SK-MEL-5 (cell line): ENCODE data around the gene S100A9. TPM values are rescaled to one million over a fixed set of nuclear protein-coding genes. Genes with fewer than 3 reads are reported as not detected.

ENCODE experiments used
- DNase-seq: peaks from one replicate; pipeline ENCODE4 v3.0.0-alpha.2; 2016; ENCODE audit warnings: low read depth, low spot score
- in situ Hi-C: cut with HindIII; loops from 2 replicates; pipeline ENCODE4 v1.10.0; 2016; ENCODE audit warnings: low sequenced_read_pairs, high pct_unique_total_duplicates, low pct_unique_long_range_greater_than_20kb
- total RNA-seq: library from RNA; depleted of rRNA; stranded (reverse); fragments of >200 nt; shearing (Covaris generic); gene quantifications from 2 replicates; pipeline ENCODE4 v1.2.3, GENCODE V29; 2014

The S100A9 gene
- total RNA-seq, 1 experiment from 2014 or later: not detected

DNA sequence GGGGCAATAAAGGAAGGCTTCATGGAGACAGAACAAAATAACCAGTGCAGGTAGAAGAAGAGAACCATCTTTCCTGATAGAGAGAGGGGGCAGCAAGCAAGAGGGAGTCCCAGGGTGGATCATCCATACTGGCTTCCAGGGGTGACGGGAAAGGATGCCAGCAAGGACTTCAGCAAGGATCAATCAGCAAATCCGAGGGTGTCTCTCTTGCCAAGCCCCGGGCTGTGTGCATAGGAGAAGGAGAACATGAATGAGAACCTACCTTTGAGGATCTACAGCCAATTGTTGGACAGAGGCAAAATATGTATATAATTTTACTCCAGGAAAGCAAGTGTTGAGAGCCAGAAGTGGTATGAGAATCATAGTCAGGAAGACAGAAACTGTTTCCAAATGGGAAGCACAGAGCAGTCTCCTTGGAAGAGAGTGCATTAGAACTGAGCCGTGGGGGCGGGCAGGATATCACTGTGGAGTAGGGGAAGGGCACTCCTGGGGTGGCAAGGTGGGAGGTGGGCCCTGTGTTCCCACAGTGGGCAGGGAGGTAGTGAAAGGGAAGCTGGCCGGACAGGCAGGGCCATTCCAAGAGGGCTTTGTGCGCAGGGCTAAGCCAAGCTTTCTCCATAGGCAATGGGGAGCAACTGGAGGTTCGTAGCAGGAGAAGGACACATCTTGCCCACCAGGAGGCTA is 1.1 kb upstream of the S100A9 start:
- in situ Hi-C loops: no loop called here
- no peak for DNase-seq

DNA sequence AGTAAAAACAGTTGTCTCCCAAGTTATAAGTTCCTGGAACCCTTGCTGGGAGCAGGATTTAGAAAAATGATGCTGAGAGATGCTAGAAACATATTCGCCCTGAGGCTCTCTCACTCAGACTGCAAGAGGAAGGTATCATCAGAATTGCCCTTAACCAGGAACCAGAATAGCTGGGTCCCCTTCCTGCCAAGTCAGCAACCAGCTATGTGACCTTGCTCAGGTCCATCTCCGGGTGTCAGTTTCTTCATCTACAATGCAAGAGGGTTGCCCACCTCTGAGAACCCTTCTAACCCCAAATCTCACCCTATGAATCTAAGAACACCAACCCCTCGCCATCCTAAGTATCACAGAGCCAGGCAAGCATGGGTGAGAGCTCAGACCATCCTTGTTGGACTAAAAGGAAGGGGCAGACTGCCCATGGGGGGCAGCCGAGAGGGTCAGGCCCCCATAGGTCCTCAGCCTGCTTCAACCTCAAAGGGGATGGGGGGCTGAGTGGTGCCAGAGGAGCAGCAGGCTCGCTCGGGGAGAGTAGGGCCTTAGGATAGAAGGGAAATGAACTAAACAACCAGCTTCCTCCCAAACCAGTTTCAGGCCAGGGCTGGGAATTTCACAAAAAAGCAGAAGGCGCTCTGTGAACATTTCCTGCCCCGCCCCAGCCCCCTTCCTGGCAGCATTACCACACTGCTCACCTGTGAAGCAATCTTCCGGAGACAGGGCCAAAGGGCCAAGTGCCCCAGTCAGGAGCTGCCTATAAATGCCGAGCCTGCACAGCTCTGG is 390 bp upstream of the S100A9 start:
- no peak for DNase-seq
- in situ Hi-C loops: no loop called here

DNA sequence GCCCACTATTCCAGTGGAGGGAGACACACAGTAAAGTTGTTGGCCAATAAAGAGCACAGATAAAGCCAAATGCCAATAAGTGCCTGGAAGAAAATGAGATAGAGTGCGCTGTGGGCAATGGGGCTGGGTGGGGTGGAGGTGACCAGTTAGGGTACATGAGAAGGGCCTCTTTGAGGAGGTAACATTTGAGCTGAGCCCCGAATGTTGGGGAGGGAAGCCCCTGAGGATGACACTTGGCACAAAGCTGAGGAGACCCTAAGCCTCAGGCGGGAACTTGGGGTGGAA is 979 bp downstream of the S100A9 start:
- DNase-seq: no peak
- in situ Hi-C loops: no loop called here

DNA sequence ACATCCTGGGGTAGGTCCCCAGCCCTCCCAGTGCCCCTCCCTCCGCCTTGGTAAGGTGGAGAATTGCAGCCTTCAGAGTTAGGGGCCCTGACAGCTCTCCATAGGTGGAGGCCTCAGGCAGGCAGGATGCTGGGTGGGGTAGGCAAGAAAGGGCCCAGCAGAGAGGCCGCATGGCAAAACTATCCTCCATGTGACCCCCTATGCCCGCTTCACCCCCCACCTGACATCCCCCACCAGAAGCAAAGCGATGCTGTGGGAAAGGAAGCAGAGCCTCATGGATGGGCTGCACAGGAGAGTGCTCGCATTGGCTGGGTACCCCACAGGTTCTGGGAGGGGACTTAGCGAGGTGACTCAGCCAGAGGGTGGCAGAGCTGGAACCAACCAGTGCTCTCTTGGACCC is 1.6 kb downstream of the S100A9 start:
- in situ Hi-C loops: no loop called here
- DNase-seq: no peak

DNA sequence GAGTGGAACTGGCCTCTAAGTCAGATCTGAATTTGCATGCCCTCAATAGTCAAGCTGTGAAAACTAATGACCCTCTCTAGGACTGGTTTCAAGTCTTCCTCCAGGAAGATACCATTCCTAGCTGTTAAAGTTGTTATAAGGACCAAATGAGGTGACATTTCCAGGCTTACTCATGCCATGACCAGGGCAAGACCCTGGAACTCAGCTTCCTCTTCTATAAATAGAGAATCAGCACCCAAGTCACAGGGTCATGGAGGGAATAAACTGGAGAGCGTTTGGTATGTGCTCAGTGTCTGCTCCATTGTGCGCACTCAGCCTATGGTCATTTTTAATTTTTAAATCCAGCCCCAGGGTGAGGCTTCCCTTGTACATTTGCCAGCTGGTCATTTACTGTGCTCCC is 2.5 kb downstream of the S100A9 start:
- in situ Hi-C loops: loop anchor here (10.0 kb wide), 1 partner anchor 105 kb away; the partner anchor contains the start of gene S100A7
- no peak for DNase-seq

DNA sequence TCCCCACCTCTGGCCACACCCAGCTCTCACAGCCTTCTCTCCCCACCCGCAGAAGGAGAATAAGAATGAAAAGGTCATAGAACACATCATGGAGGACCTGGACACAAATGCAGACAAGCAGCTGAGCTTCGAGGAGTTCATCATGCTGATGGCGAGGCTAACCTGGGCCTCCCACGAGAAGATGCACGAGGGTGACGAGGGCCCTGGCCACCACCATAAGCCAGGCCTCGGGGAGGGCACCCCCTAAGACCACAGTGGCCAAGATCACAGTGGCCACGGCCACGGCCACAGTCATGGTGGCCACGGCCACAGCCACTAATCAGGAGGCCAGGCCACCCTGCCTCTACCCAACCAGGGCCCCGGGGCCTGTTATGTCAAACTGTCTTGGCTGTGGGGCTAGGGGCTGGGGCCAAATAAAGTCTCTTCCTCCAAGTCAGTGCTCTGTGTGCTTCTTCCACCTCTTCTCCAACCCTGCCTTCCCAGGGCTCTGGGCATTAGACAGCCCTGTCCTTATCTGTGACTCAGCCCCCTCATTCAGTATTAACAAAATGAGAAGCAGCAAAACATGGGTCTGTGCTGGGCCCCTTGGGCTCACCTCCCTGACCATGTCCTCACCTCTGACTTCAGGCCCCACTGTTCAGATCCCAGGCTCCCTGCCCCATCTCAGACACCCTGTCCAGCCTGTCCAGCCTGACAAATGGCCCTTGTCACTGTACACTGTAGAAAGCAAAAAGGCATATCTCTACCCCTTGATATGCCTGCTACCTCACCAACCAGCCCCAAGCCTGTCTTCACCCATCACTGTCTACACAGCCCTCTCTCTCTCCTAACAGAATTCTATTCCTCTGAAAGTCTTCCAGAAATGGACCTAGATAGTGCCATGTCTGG is 3.2 kb downstream of the S100A9 start:
- in situ Hi-C loops: loop anchor here (10.0 kb wide), 1 partner anchor 104 kb away; the partner anchor contains the start of gene S100A7
- DNase-seq: no peak

DNA sequence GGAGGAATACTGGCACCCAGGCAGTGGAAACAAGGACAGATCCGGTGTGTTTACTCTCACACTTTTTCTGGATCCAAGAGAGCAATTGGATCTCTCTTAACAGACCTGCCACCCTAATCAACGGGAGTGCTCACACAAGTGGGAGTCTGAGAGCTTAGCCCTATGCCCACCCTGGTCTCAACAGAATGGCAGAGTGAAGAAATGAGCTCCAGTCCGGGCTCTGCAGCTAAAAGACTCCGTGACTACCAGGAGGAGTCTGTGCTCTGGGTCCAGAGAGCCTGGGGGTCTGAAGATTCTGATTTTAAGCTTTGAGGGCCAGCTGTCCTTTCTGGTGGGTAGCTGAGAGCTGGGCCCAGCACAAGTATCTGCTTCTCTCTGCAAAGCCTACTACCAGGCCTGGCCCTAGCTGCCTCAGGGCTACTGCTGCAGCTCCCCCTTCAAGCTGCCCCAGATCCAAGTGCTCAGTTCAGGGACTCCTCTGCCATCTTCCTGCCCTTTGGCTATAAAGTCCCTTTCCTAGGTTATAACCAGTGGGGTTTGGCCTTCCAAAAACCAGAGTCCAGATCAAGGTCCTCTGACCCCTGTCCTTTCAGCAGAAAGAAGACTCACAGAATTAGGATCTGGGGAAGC is 3.9 kb downstream of the S100A9 start:
- in situ Hi-C loops: loop anchor here (10.0 kb wide), 1 partner anchor 103 kb away; the partner anchor contains the start of gene S100A7
- DNase-seq: no peak

DNA sequence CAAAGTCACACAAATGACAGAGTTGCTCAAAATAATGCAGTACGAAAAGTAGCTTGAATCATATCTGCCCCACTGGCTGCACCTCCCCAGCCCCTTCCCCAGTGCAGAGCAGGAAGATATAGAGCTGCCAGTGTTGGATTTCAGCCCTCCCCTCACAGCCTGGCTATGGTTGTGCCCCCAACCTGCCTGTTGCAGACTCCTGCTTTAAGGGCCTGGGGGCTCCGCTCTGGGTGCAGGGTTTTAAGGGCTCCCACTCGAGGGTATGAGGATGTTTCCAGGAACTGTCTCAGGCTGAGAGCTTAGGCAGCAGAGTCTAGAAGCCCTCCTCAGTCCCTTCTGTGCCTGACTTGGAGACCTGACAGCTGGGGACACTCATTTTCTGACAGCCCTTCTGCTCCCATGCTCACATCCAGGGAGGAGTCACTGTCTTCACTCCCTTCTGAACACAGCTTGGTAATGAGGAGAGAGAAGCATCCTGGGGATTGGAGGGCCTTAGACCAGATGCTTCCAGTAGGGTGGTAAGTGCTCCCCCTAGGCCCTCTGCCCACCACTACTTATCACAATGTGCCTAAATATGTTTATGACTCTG is 4.6 kb downstream of the S100A9 start:
- in situ Hi-C loops: loop anchor here (10.0 kb wide), 1 partner anchor 103 kb away; the partner anchor contains the start of gene S100A7
- DNase-seq: no peak

DNA sequence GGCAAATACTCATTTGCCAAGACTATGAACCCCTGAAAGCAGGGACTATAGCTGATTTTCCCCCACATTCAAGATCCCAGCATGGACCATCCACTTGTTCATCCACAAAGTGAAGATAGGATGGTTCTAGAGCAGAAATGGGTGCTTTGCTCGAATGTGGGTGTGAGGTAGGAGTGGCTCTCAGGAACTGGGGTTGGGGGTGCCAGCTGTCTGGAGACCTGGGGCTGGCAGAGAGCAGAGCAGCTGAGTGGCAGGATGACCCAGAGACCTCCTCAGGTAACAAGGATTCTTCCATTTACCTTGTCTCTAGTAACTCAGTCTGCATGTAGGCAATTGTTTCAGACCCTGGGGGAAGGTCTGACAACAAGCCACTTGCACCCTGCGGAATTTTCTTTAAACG is 6.0 kb downstream of the S100A9 start:
- no peak for DNase-seq
- in situ Hi-C loops: loop anchor here (10.0 kb wide), 1 partner anchor 101 kb away; the partner anchor contains the start of gene S100A7

DNA sequence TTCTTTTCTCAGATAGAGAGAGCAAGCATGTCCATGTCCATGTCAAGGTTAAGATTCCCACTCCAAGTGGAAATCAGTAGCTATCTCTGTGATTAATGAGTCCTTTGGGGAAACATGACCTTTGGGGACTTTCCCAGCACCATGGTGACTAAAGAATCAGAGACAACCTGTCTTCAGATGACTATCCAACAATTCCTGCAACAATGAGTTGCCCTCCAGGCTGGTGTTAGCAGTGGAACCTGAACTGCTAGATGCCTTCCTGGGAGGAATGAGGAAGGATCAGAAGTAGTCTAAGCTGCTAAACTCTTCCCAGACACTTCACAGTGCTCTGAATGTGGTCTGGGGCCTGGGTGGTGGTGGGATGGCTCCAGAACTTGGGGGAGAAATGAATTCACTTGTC is 6.5 kb downstream of the S100A9 start:
- DNase-seq: no peak

DNA sequence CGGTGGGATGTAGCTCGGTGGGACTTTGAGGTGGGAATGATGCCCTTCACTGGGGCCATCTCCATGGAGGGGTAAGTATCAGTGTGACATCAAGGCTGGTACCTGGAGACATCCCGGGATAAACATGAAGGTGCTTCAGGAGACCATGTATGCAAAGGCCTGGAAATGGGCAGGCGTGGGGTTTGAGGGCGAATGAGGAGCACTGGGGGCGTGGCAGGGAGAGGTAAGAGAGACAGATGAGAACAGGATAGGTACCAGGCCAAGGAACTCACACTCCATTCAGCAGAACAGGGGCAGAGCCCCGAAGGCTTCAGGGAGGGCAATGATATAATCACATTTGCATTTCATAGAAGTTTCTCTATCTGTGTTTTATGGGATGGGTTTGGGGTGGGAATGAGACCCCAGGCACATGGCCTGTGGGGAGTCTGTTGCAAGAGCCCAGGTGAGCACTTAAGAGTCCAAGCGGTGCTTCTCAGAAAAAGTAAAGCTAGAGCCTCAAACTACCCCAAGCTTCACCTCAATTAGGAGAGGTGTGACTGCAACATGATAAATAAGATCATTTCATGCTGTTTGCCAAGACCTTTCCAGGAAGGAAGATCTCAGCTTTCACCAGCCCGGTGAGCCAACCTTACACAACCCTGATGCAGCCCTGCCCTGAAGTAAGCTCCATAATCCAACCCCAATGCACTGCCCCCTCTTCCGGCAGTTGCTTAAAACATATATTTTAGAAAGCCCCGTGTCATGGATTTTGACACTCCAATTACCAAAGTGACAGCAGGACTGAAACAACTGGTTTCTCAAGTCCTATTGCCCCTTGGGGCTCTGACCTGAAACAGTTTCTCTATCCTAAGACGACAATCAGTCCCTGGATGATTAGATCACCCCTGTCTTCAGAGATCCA is 7.4 kb downstream of the S100A9 start:
- in situ Hi-C loops: loop anchor here (10.0 kb wide), 1 partner anchor 100 kb away; the partner anchor contains the start of gene S100A7
- no peak for DNase-seq

More for the DNA sequence above, 6.5 kb downstream of the S100A9 start:
- in situ Hi-C loops: loop anchor here (10.0 kb wide), 1 partner anchor 101 kb away; the partner anchor contains the start of gene S100A7

DNA sequence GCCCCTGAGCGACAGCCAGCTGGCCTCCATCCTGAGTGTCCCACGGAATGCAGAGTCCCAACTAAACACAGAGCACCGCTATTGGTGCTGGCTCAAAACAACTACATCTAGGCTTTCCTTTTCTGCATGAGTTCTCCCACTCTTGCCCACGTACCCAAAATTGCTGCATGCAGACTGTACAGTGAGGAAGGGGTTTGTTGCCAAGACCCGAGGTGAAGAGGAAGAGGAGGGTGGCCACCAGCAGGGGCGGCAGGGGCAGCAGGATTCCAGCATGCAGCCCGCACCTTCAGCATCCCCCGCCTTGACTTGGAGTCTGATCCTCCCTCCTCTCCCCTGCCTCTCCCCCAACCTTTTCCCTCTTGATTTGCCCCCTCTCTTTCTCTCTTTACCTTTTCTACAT is 8.0 kb downstream of the S100A9 start:
- in situ Hi-C loops: loop anchor here (10.0 kb wide), 1 partner anchor 99 kb away; the partner anchor contains the start of gene S100A7
- no peak for DNase-seq

DNA sequence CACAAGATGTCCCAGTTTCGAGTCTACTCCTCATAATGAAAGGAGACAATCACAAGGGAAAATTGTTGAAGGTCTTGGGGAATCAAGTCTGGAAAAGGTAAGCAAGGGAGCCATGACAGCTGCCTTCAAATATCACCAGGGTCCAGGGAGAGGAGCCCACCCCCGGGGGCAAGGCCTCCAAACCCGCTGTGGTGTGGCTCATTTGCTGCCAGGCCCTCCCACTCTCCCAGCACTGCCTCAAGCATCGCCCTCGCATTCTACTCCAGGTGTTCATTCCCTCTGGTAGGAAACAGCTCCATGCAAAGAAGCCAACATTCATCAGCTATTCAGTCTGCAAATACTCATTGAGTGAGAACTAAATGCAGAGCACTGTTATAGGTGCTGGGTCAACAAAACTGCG is 8.6 kb downstream of the S100A9 start:
- in situ Hi-C loops: loop anchor here (10.0 kb wide), 1 partner anchor 99 kb away; the partner anchor contains the start of gene S100A7
- DNase-seq: no peak

DNA sequence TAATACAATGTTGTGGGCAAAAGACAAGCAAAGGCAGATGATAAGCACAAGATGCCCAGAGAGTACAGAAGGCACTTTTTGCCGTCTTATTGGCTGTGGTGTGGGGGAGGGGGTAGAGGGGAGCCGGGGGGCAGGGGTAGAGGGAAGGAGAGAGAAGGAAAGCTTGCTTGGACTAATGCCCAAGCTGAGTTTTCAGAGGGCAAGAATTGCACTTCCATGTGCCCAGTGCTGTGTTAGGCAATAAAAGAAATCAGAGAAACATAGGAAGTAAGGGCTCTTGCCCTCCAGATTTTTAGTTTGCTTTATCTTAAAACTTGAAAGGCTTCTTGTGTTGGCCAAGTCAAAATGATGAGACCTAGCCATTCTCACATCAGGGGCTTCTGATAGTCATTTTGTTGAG is 9.4 kb downstream of the S100A9 start:
- DNase-seq: no peak

DNA sequence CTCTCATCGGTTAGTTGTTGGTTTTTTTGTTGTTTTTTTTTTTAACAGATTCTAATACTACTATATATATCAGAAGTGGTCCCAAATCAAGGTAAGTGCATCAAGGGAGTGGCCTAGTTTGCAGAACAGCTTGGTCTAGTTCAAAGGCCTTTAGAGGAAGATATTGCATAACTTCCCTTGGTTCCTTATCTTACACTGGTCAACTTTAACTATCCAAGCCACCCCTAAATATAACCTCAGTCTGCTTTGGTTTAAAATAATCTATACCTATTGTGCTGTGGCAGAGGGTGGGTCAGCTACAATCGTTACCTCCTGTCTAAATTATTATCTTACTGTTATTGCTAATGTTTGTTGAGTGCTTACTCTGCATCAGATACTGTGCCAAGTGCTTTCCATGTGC is 10.8 kb downstream of the S100A9 start:
- DNase-seq: no peak
- in situ Hi-C loops: loop anchor here (10.0 kb wide), 1 partner anchor 96 kb away; the partner anchor contains the start of gene S100A7

More for the DNA sequence above, 9.4 kb downstream of the S100A9 start:
- in situ Hi-C loops: loop anchor here (10.0 kb wide), 1 partner anchor 98 kb away; the partner anchor contains the start of gene S100A7

DNA sequence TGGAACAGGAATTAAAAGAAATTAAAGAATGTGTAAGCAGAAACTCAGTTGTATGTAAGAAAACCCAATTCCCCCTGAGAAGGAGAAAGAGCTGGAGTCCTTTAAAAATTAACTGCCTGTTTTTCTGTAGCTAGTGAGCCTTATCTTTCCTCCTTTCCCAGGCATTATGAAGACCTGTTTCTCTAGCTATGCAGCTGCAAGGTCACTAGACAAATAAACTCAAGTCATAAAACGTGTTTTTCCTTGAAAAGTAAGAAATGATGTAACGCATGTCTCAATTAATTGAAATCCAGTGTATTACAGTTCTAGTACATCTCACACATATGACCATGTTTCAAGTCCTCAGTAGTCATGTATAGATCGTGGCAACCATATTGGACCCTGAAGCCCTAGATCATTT is 12.5 kb downstream of the S100A9 start:
- DNase-seq: no peak
- in situ Hi-C loops: no loop called here
